Calu3 (cell line): Measurements from ENCODE around the gene SOD1. TPM values are rescaled to one million over a fixed set of nuclear protein-coding genes. Genes with fewer than 3 reads are reported as not detected.
"Not testable (repeated sequence)": the region's sequence is repeated elsewhere in the genome, so short reads cannot be mapped to it uniquely, and the experiment has no call there.

Experiments
- BruUV-seq: library from RNA; stranded (reverse); fragments of 400-500 nt; replicated peaks from 2 replicates; lab custom pipeline; 2021; lab: Mats Ljungman, UMichigan
- CTCF ChIA-PET: fragments of 300-600 bp; sonication (Branson Sonifier 250); formaldehyde crosslinking; loops from one replicate; lab custom pipeline; 2022; ENCODE audit warnings: antibody characterized with exemption; lab: Charles Lee
- DNase-seq: peaks from one replicate; pipeline ENCODE4 v3.0.0; 2022
- H3K27ac Mint-ChIP-seq: one replicate; pipeline ENCODE4 v1.8.0; 2022; ENCODE audit warnings: mixed read lengths; ENCODE audit not compliant: unreplicated experiment
- H3K27me3 Mint-ChIP-seq: one replicate; pipeline ENCODE4 v1.8.0; 2022; ENCODE audit warnings: mixed read lengths; ENCODE audit not compliant: unreplicated experiment
- H3K36me3 Mint-ChIP-seq: one replicate; pipeline ENCODE4 v1.8.0; 2022; ENCODE audit warnings: mild to moderate bottlenecking, moderate library complexity, mixed read lengths; ENCODE audit not compliant: insufficient read depth, unreplicated experiment
- H3K4me1 Mint-ChIP-seq: one replicate; pipeline ENCODE4 v1.8.0; 2022; ENCODE audit warnings: mild to moderate bottlenecking, low read depth, mixed read lengths; ENCODE audit not compliant: unreplicated experiment
- H3K4me3 Mint-ChIP-seq: one replicate; pipeline ENCODE4 v1.8.0; 2022; ENCODE audit warnings: mild to moderate bottlenecking, low read depth, moderate library complexity, mixed read lengths; ENCODE audit not compliant: unreplicated experiment
- H3K9me3 Mint-ChIP-seq: one replicate; pipeline ENCODE4 v1.8.0; 2022; ENCODE audit warnings: low read depth, mixed read lengths; ENCODE audit not compliant: unreplicated experiment
- CTCF ChIP-seq: fragments of 200-600 bp; IDR thresholded peaks from one replicate; pipeline ENCODE4 v1.8.0; 2022; ENCODE audit warnings: antibody characterized with exemption; ENCODE audit not compliant: unreplicated experiment
- intact Hi-C: fragments of 100-400 bp; cut with micrococcal nuclease; formaldehyde crosslinking; loops from one replicate; pipeline ENCODE4 v1.10.0; 2022; ENCODE audit not compliant: unreplicated experiment
- total RNA-seq: library from RNA; stranded (reverse); gene quantifications from 2 replicates; pipeline ENCODE4 v1.2.3, GENCODE V29; 2022

The SOD1 gene
- total RNA-seq, 1 experiment from 2014 or later, result 223 TPM

- CTCF ChIA-PET, result no interaction called here
- no peaks in the 10 kb centered on the region for H3K9me3 Mint-ChIP-seq
- DNase-seq, result no peak
- no peak for TF ChIP-seq CTCF
- BruUV-seq, result no TSS peak
- H3K27ac Mint-ChIP-seq, result no peak overlapping the region
- no peaks in the 10 kb centered on the region for H3K27me3 Mint-ChIP-seq
- intact Hi-C loops, result no loop called here
- H3K4me3 Mint-ChIP-seq, result no peak overlapping the region
- no peaks in the 10 kb centered on the region for H3K4me1 Mint-ChIP-seq
- no peaks in the 10 kb centered on the region for H3K36me3 Mint-ChIP-seq
Measured at GRCh38 chr21:31624181-31624580, 35.3 kb upstream of the SOD1 start.

- DNase-seq, result no peak
- Mint-ChIP-seq H3K4me3 (no peak overlapping the region), H3K36me3 (peaks cover 1% of the 10 kb centered on the region), H3K9me3 (no peaks in the 10 kb centered on the region), H3K27me3 (no peaks in the 10 kb centered on the region), H3K4me1 (peaks cover 6% of the 10 kb centered on the region), H3K27ac (no peak overlapping the region)
- intact Hi-C loops, result no loop called here
- CTCF ChIA-PET, result no interaction called here
- TF ChIP-seq CTCF, result no peak
- BruUV-seq, result no TSS peak
Measured at GRCh38 chr21:31624961-31625491, 34.5 kb upstream of the SOD1 start.

GRCh38 chr21:31629972-31630711 lies 29.4 kb upstream of the SOD1 start:
- Mint-ChIP-seq H3K27ac (no peak overlapping the region), H3K4me3 (no peak overlapping the region), H3K4me1 (peaks cover 9% of the 10 kb centered on the region), H3K36me3 (peaks cover 4% of the 10 kb centered on the region), H3K9me3 (peaks cover 3% of the 10 kb centered on the region), H3K27me3 (no peaks in the 10 kb centered on the region)
- peak; percentile 73 for DNase-seq
- intact Hi-C loops, result no loop called here
- no TSS peak for BruUV-seq
- CTCF ChIA-PET, result interaction anchor here (0.5 to 1.2 kb wide), 2 partner anchors 15 to 452 kb away, joined by 3 to 4 read pairs; no protein-coding TSS in a partner anchor
- no peak for TF ChIP-seq CTCF

GRCh38 chr21:31631881-31632280 lies 27.6 kb upstream of the SOD1 start:
- intact Hi-C loops, H3K27ac Mint-ChIP-seq, CTCF ChIA-PET: not testable (repeated sequence)

GRCh38 chr21:31634993-31635392 lies 24.5 kb upstream of the SOD1 start:
- DNase-seq, result no peak
- intact Hi-C loops, result no loop called here
- no peak for TF ChIP-seq CTCF
- peaks cover 3% of the 10 kb centered on the region for H3K36me3 Mint-ChIP-seq
- no TSS peak for BruUV-seq
- CTCF ChIA-PET, result no interaction called here
- H3K9me3 Mint-ChIP-seq, result peaks cover 3% of the 10 kb centered on the region
- no peak overlapping the region for H3K27ac Mint-ChIP-seq
- no peak overlapping the region for H3K4me3 Mint-ChIP-seq
- no peaks in the 10 kb centered on the region for H3K27me3 Mint-ChIP-seq
- peaks cover 4% of the 10 kb centered on the region for H3K4me1 Mint-ChIP-seq

More at GRCh38 chr21:31631881-31632280, 27.6 kb upstream of the SOD1 start:
- not testable (repeated sequence) for H3K4me1 Mint-ChIP-seq, BruUV-seq, H3K4me3 Mint-ChIP-seq, DNase-seq, H3K9me3 Mint-ChIP-seq, H3K27me3 Mint-ChIP-seq, H3K36me3 Mint-ChIP-seq
